Measurements from ENCODE around the gene MAML2.

GRCh38 chr11:96317985-96318384 lies 25.0 kb downstream of the MAML2 start:
- TF ChIP-seq CTCF (IDR thresholded peaks at IDR 0.05; ENCODE audit: borderline replicate concordance, extremely low read depth, low read length, poor library complexity, severe bottlenecking) = no peak
- no peak for TF ChIP-seq EZH2 (IDR thresholded peaks at IDR 0.05; ENCODE audit: borderline replicate concordance, low read depth, low read length, severe bottlenecking)

Measured in DND-41 (cell line).